SHP77 treated with DMSO at 0.1 percent for 48 hours (cell line): Measurements from ENCODE around the gene MTUS2.
"Not testable (repeated sequence)": the region's sequence is repeated elsewhere in the genome, so short reads cannot be mapped to it uniquely, and the experiment has no call there.

Source experiments
- DNase-seq: peaks from one replicate; lab custom pipeline; 2025; lab: John Stamatoyannopoulos, UW

The MTUS2 gene

GRCh38 chr13:29318741-29319140 is 498.6 kb downstream of the MTUS2 start:
- DNase-seq = no peak

- peak; percentile 24 for DNase-seq
These were observed 499.3 kb downstream of the MTUS2 start for GRCh38 chr13:29319451-29319850.

- DNase-seq = no peak
These were observed 503.8 kb downstream of the MTUS2 start for GRCh38 chr13:29323954-29324353.

GRCh38 chr13:29324601-29325000 is 504.5 kb downstream of the MTUS2 start:
- no peak for DNase-seq

- no peak for DNase-seq
These were observed 508.4 kb downstream of the MTUS2 start for GRCh38 chr13:29328501-29328900.

GRCh38 chr13:29336356-29336755 is 516.2 kb downstream of the MTUS2 start:
- no peak for DNase-seq

GRCh38 chr13:29339386-29340272 is 519.5 kb downstream of the MTUS2 start:
- DNase-seq = no peak

GRCh38 chr13:29345860-29346582 is 525.9 kb downstream of the MTUS2 start:
- DNase-seq = peak; percentile 10

- DNase-seq = peak; percentile 47
These were observed 534.9 kb downstream of the MTUS2 start for GRCh38 chr13:29355029-29355428.

GRCh38 chr13:29359181-29359580 is 539.0 kb downstream of the MTUS2 start:
- peak; percentile 37 for DNase-seq

GRCh38 chr13:29361716-29362115 is 541.6 kb downstream of the MTUS2 start:
- DNase-seq = no peak

- peak; percentile 45 for DNase-seq
These were observed 542.9 kb downstream of the MTUS2 start for GRCh38 chr13:29362849-29363604.

GRCh38 chr13:29369060-29369743 is 549.1 kb downstream of the MTUS2 start:
- DNase-seq = peak; percentile 6

- no peak for DNase-seq
These were observed 559.1 kb downstream of the MTUS2 start for GRCh38 chr13:29379281-29379680.

- DNase-seq = no peak
These were observed 559.7 kb downstream of the MTUS2 start for GRCh38 chr13:29379865-29380264.

- DNase-seq = no peak
These were observed 561.9 kb downstream of the MTUS2 start for GRCh38 chr13:29382021-29382420.

- no peak for DNase-seq
These were observed 563.3 kb downstream of the MTUS2 start for GRCh38 chr13:29383476-29383875.

GRCh38 chr13:29384466-29384865 is 564.3 kb downstream of the MTUS2 start:
- DNase-seq = no peak

- DNase-seq = no peak
These were observed 564.7 kb downstream of the MTUS2 start for GRCh38 chr13:29384871-29385270.

GRCh38 chr13:29386246-29386645 is 566.1 kb downstream of the MTUS2 start:
- no peak for DNase-seq

- DNase-seq = not testable (repeated sequence)
These were observed 570.5 kb downstream of the MTUS2 start for GRCh38 chr13:29390598-29390997.

GRCh38 chr13:29396446-29396845 is 576.3 kb downstream of the MTUS2 start:
- no peak for DNase-seq
